NT2/D1 (cell line): ENCODE data around the gene UQCRQ.

ENCODE experiments used
- YY1 ChIP-seq: IDR thresholded peaks from 2 replicates; pipeline ENCODE4 v1.6.1; 2011; ENCODE audit not compliant: insufficient read length, insufficient read depth
- ZNF274 ChIP-seq: IDR thresholded peaks from 2 replicates; pipeline ENCODE4 v1.6.1; 2011; ENCODE audit warnings: mild to moderate bottlenecking, low read depth, low read length

DNA sequence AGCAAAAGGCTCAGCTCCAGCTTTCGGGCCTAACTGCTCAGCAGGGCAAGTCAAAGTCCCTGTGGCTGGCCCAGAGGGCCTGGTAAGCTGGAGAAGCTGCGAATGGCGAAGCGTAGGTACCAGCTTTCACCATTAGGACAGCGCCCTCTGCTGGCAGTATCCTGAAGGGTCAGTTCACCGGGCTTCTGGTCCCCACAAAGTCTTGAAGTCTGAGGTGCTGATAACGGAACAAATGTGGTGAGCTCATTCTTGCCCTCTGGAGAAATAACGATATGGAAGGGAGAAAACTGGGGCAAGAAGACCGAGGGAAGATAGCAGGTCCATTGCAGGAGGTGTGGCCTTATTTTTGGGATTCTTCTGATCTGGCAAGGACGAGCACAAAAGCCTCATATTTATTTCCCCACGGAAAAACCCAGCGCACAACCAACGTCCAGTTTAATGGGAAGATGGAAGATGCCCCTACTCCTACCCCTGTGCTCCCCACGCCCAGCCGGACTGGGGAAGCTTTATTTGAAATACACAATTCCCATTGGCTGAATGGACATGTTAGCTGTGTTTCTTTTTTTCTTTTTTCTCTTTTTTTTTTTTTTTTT, 46.2 kb upstream of the UQCRQ start:
- TF ChIP-seq ZNF274, result no peak
- no peak for TF ChIP-seq YY1
